Ishikawa (cell line): ENCODE data around the gene BABAM1.

ENCODE experiments used
- CEBPB ChIP-seq: IDR thresholded peaks from 2 replicates; pipeline ENCODE4 v1.6.1; 2012
- CREB1 ChIP-seq: IDR thresholded peaks from 2 replicates; pipeline ENCODE4 v1.6.1; 2012; ENCODE audit warnings: low read depth
- EGR1 ChIP-seq: IDR thresholded peaks from 2 replicates; pipeline ENCODE4 v1.6.1; 2012
- EP300 ChIP-seq: IDR thresholded peaks from 2 replicates; pipeline ENCODE4 v1.6.1; 2012; ENCODE audit warnings: borderline replicate concordance
- FOXM1 ChIP-seq: IDR thresholded peaks from 2 replicates; pipeline ENCODE4 v1.6.1; 2012; ENCODE audit warnings: low read depth, borderline replicate concordance
- NFIC ChIP-seq: IDR thresholded peaks from 2 replicates; pipeline ENCODE4 v1.6.1; 2012
- RAD21 ChIP-seq: IDR thresholded peaks from 2 replicates; pipeline ENCODE4 v1.6.1; 2012; ENCODE audit warnings: low read depth
- TAF1 ChIP-seq: IDR thresholded peaks from 2 replicates; pipeline ENCODE4 v1.6.1; 2012; ENCODE audit warnings: low read depth, mild to moderate bottlenecking
- TCF12 ChIP-seq: IDR thresholded peaks from 2 replicates; pipeline ENCODE4 v1.6.1; 2012; ENCODE audit warnings: low read depth
- TEAD4 ChIP-seq: IDR thresholded peaks from 2 replicates; pipeline ENCODE4 v1.6.1; 2012
- YY1 ChIP-seq: IDR thresholded peaks from 2 replicates; pipeline ENCODE4 v1.6.1; 2012; ENCODE audit warnings: low read depth
- ZBTB7A ChIP-seq: IDR thresholded peaks from 2 replicates; pipeline ENCODE4 v1.6.1; 2012; ENCODE audit warnings: low read depth
- TF ChIP-seq, protein P1 (sequence below): IDR thresholded peaks from 2 replicates; pipeline ENCODE4 v1.6.1; 2012
- TF ChIP-seq, protein P2 (sequence below): IDR thresholded peaks from 2 replicates; pipeline ENCODE4 v1.6.1; 2012; ENCODE audit warnings: low read depth, mild to moderate bottlenecking
- TF ChIP-seq, protein P3 (sequence below): IDR thresholded peaks from 2 replicates; pipeline ENCODE4 v1.6.1; 2012

Gene BABAM1

DNA sequence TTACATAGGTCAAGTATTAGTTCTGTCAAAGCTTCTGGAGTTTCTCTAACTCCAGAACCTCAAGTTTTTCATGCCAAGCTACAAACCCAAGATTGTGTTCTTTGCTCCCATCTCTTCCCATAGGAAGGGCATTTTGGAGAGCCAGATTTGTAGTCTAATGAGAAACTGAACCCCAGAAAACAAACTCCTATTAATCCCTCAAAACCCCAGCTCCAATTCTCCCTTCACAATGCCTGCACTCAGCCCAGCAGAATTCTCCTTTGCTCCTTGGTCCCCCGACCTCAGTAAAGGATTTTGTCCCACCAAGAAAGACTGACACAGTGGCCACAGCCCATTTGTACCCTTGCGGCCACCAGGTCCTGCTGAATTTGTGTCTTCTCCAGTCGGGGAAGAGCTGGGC is 11.1 kb upstream of the BABAM1 start:
- TF ChIP-seq CREB1 (no peak), EGR1 (no peak), YY1 (no peak), CEBPB (no peak), EP300 (no peak), TAF1 (no peak), ZBTB7A (no peak), FOXM1 (no peak), NFIC (no peak), TCF12 (no peak), TEAD4 (no peak)
- TF ChIP-seq, protein P1, sequence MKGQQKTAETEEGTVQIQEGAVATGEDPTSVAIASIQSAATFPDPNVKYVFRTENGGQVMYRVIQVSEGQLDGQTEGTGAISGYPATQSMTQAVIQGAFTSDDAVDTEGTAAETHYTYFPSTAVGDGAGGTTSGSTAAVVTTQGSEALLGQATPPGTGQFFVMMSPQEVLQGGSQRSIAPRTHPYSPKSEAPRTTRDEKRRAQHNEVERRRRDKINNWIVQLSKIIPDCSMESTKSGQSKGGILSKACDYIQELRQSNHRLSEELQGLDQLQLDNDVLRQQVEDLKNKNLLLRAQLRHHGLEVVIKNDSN, result no peak
- TF ChIP-seq, protein P2, sequence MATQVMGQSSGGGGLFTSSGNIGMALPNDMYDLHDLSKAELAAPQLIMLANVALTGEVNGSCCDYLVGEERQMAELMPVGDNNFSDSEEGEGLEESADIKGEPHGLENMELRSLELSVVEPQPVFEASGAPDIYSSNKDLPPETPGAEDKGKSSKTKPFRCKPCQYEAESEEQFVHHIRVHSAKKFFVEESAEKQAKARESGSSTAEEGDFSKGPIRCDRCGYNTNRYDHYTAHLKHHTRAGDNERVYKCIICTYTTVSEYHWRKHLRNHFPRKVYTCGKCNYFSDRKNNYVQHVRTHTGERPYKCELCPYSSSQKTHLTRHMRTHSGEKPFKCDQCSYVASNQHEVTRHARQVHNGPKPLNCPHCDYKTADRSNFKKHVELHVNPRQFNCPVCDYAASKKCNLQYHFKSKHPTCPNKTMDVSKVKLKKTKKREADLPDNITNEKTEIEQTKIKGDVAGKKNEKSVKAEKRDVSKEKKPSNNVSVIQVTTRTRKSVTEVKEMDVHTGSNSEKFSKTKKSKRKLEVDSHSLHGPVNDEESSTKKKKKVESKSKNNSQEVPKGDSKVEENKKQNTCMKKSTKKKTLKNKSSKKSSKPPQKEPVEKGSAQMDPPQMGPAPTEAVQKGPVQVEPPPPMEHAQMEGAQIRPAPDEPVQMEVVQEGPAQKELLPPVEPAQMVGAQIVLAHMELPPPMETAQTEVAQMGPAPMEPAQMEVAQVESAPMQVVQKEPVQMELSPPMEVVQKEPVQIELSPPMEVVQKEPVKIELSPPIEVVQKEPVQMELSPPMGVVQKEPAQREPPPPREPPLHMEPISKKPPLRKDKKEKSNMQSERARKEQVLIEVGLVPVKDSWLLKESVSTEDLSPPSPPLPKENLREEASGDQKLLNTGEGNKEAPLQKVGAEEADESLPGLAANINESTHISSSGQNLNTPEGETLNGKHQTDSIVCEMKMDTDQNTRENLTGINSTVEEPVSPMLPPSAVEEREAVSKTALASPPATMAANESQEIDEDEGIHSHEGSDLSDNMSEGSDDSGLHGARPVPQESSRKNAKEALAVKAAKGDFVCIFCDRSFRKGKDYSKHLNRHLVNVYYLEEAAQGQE, result no peak
- TF ChIP-seq, protein P3, sequence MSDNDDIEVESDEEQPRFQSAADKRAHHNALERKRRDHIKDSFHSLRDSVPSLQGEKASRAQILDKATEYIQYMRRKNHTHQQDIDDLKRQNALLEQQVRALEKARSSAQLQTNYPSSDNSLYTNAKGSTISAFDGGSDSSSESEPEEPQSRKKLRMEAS, result no peak

DNA sequence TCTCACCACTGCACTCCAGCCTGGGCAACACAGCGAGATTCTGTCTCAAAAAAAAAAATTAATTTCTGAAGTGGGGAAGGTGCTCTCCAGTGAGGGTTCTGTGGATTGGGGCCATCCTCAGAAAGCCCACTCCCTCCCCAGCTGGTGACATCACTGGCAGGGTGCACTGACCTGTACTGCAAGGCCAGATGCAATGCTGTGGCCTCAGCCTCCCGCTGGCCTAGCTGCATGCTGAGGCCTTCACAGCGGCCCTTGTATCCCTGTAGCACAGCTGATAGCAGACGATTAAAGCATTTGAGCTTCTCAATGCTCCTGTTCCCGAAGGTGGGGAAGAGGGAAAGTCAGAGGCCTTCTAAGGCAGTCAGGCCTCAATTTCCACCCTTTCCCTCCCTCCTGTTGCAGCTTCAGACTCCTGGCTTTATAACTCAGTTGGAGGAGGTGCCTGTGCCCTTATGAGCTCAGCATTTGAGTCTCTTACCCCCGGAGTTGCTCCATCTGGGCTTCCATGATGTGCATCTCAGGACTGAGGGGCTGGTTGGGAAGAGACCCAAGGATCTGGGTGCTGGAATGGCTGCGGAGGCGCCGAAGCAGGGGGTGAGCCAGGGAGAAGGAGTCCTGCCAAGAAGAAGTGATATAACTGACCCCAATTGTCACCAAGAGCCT is 8.0 kb upstream of the BABAM1 start:
- no peak for TF ChIP-seq CREB1
- TF ChIP-seq, protein P1, result no peak
- TF ChIP-seq TEAD4, result no peak
- TF ChIP-seq, protein P2, result no peak
- no peak for TF ChIP-seq RAD21
- no peak for TF ChIP-seq NFIC
- no peak for TF ChIP-seq ZBTB7A
- TF ChIP-seq, protein P3, result no peak
- TF ChIP-seq EP300, result no peak
- no peak for TF ChIP-seq TCF12
- TF ChIP-seq YY1, result no peak
- no peak for TF ChIP-seq TAF1
- TF ChIP-seq CEBPB, result no peak
- no peak for TF ChIP-seq EGR1
- no peak for TF ChIP-seq FOXM1

DNA sequence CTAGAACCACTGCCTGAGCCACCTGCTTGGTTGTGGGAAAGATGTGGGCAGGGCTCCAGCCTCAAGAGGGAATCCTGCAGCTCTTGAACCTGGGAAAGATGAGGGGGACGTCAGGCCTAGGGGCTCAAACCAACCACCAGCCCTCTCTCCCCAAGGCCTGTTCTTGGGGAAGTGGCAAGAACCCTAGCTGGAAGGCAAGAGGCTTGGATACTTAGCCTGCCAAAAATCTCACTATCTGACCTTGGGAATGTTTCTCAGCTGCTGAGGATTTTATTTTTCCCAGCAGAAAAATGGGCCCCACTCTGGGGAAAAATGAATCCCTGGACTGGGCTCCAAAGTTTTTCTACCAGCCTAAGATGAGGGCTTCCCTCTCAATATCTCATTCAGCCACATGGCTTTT is 7.3 kb upstream of the BABAM1 start:
- TF ChIP-seq, protein P2, result no peak
- TF ChIP-seq YY1 (no peak), FOXM1 (no peak), ZBTB7A (no peak), TCF12 (no peak), TAF1 (no peak), CEBPB (no peak), EP300 (no peak), TEAD4 (no peak), EGR1 (no peak), CREB1 (no peak), NFIC (no peak), RAD21 (no peak)
- TF ChIP-seq, protein P1, result no peak
- TF ChIP-seq, protein P3, result no peak
